OCI-LY1 (cell line): ENCODE results near the gene ZCCHC14.
"Not testable (repeated sequence)": the region's sequence is repeated elsewhere in the genome, so short reads cannot be mapped to it uniquely, and the experiment has no call there.

Source experiments
- H2AFZ ChIP-seq: fragments of 200-600 bp; sonication (generic), shearing (Covaris generic); 2 replicates; pipeline ENCODE4 v1.6.0; 2014; ENCODE audit warnings: antibody characterized with exemption, mild to moderate bottlenecking, low read length
- H3F3A ChIP-seq: fragments of 200-600 bp; sonication (generic), shearing (Covaris generic); 2 replicates; pipeline ENCODE4 v1.6.0; 2014; ENCODE audit warnings: mild to moderate bottlenecking, antibody characterized with exemption, low read length, moderate library complexity; ENCODE audit not compliant: insufficient read depth
- H3K27ac ChIP-seq: fragments of 200-600 bp; sonication (generic); 2 replicates; pipeline ENCODE4 v1.5.1; 2014; ENCODE audit warnings: low read length, mixed run types, mild to moderate bottlenecking, low read depth; ENCODE audit not compliant: poor library complexity, severe bottlenecking
- H3K27me3 ChIP-seq: fragments of 200-600 bp; sonication (generic); 2 replicates; pipeline ENCODE4 v1.6.0; 2014; ENCODE audit warnings: antibody characterized with exemption, mild to moderate bottlenecking, low read length, moderate library complexity; ENCODE audit not compliant: insufficient read depth
- H3K36me3 ChIP-seq: fragments of 200-600 bp; sonication (generic); 2 replicates; pipeline ENCODE4 v1.6.1; 2014; ENCODE audit warnings: mild to moderate bottlenecking, antibody characterized with exemption, low read length, moderate library complexity, mixed read lengths; ENCODE audit not compliant: insufficient read depth
- H3K4me1 ChIP-seq: fragments of 200-600 bp; sonication (generic); 2 replicates; pipeline ENCODE4 v1.5.1; 2014; ENCODE audit warnings: mild to moderate bottlenecking, low read length, moderate library complexity; ENCODE audit not compliant: insufficient read depth, severe bottlenecking
- H3K4me2 ChIP-seq: fragments of 200-600 bp; sonication (generic), shearing (Covaris generic); 2 replicates; pipeline ENCODE4 v1.6.1; 2014; ENCODE audit warnings: low read length
- H3K4me3 ChIP-seq: fragments of 200-600 bp; sonication (generic); 2 replicates; pipeline ENCODE4 v1.5.1; 2014; ENCODE audit warnings: low read length, low read depth, mild to moderate bottlenecking, mixed read lengths; ENCODE audit not compliant: poor library complexity, severe bottlenecking
- H3K79me2 ChIP-seq: fragments of 200-600 bp; shearing (Covaris generic); 2 replicates; pipeline ENCODE4 v1.6.1; 2016; ENCODE audit warnings: mixed run types, low read length, mixed read lengths; ENCODE audit not compliant: insufficient read depth
- H3K9ac ChIP-seq: fragments of 200-600 bp; sonication (generic), shearing (Covaris generic); 2 replicates; pipeline ENCODE4 v1.6.1; 2014; ENCODE audit warnings: mild to moderate bottlenecking, low read length, mixed read lengths
- H3K9me2 ChIP-seq: fragments of 200-600 bp; sonication (generic), shearing (Covaris generic); 2 replicates; pipeline ENCODE4 v1.6.1; 2014; ENCODE audit warnings: low read depth, mild to moderate bottlenecking, low read length, mixed read lengths
- H3K9me3 ChIP-seq: fragments of 200-600 bp; shearing (Covaris generic); 2 replicates; pipeline ENCODE4 v1.6.1; 2014; ENCODE audit warnings: low read length, mixed read lengths
- H4K20me1 ChIP-seq: fragments of 200-600 bp; sonication (generic), shearing (Covaris generic); 2 replicates; pipeline ENCODE4 v1.6.0; 2016; ENCODE audit warnings: mild to moderate bottlenecking, low read length; ENCODE audit not compliant: insufficient read depth
- EZH2 ChIP-seq: fragments of 200-600 bp; sonication (generic), shearing (Covaris generic); IDR thresholded peaks from 2 replicates; pipeline ENCODE4 v1.8.0; 2017; ENCODE audit warnings: borderline replicate concordance, mixed run types, mild to moderate bottlenecking, antibody characterized with exemption, low read length, moderate library complexity, mixed read lengths
- TF ChIP-seq, protein P1 (sequence below): fragments of 200-600 bp; sonication (generic), shearing (Covaris generic); IDR thresholded peaks from 2 replicates; pipeline ENCODE4 v1.5.1; 2017; ENCODE audit warnings: mild to moderate bottlenecking, antibody characterized with exemption, low read length, moderate library complexity, mixed read lengths

Gene ZCCHC14

DNA sequence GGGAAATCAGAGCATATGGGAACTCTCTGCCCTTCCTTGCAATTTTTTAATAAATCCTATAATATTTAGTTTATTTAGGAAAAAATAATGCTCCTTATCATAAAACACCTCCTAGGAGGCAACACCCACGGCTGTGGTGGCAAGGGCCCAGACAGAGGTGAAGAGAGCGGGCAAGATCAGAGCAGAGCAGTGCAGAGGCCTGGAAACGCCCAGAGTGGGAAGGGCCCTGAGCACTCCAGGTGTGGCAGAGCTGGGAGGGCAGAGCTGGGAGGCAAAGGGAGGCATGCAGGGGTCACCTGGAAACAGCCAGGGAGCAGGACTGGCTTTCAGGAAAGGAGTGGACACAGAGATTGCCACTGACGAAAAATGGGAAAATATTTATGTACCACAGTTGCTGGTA lies 126.5 kb downstream of the ZCCHC14 start:
- Histone ChIP-seq H3K9me3 (no peaks in the 10 kb centered on the region), H3K27me3 (no peaks in the 10 kb centered on the region), H3K4me3 (no peak overlapping the region), H3K9ac (no peak overlapping the region), H3K4me1 (peaks cover 10% of the 10 kb centered on the region), H3K79me2 (peaks cover 17% of the 10 kb centered on the region; the same call in 1 of the 2 replicates), H3F3A (no peaks in the 10 kb centered on the region), H4K20me1 (no peaks in the 10 kb centered on the region), H2AFZ (no peak overlapping the region), H3K9me2 (no peaks in the 10 kb centered on the region), H3K27ac (no peak overlapping the region), H3K4me2 (no peak overlapping the region), H3K36me3 (peaks cover 7% of the 10 kb centered on the region)
- TF ChIP-seq, protein P1, sequence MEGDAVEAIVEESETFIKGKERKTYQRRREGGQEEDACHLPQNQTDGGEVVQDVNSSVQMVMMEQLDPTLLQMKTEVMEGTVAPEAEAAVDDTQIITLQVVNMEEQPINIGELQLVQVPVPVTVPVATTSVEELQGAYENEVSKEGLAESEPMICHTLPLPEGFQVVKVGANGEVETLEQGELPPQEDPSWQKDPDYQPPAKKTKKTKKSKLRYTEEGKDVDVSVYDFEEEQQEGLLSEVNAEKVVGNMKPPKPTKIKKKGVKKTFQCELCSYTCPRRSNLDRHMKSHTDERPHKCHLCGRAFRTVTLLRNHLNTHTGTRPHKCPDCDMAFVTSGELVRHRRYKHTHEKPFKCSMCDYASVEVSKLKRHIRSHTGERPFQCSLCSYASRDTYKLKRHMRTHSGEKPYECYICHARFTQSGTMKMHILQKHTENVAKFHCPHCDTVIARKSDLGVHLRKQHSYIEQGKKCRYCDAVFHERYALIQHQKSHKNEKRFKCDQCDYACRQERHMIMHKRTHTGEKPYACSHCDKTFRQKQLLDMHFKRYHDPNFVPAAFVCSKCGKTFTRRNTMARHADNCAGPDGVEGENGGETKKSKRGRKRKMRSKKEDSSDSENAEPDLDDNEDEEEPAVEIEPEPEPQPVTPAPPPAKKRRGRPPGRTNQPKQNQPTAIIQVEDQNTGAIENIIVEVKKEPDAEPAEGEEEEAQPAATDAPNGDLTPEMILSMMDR: no peak
- TF ChIP-seq EZH2: no peak

DNA sequence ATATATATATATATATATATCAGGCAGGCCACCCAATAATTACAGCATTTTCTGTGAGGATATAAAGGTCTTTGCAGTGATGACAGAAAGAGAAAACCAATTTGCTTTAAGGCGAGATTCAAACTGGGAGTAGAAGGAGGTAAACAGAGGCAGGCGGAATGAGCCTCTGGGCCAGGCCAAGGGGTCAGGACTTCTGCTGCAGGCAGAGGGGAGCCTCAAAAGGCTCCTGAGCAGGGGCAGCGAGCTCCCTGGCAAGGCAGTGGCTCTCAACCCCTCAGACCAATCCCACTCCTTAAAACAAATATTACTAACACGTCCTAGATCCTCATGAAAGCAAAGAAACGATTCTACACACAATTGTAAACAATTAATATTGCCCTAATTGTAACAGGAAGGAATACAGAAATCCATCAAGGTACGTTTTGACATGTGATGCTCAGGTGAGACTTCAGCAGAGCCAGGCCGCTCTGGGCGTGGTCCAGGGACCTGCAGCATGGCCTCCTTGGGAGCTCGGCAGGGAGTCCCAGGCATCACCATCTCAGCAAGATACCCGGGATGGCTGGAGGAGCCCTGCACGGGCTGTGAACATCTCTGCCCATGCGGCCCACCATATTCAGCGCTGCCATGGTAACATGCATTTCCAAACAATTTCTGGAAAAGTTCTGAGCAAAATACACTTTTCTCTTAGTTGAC lies 127.7 kb downstream of the ZCCHC14 start:
- no peak overlapping the region for H2AFZ ChIP-seq
- H3K27me3 ChIP-seq: no peaks in the 10 kb centered on the region
- TF ChIP-seq, protein P1: no peak
- TF ChIP-seq EZH2: no peak
- H3F3A ChIP-seq: no peaks in the 10 kb centered on the region
- H3K9ac ChIP-seq: no peak overlapping the region
- H4K20me1 ChIP-seq: no peaks in the 10 kb centered on the region
- no peak overlapping the region for H3K27ac ChIP-seq
- no peaks in the 10 kb centered on the region for H3K9me2 ChIP-seq
- peaks cover 10% of the 10 kb centered on the region for H3K4me1 ChIP-seq
- no peak overlapping the region for H3K4me2 ChIP-seq
- peaks cover 16% of the 10 kb centered on the region for H3K36me3 ChIP-seq
- H3K4me3 ChIP-seq: no peak overlapping the region
- no peaks in the 10 kb centered on the region for H3K9me3 ChIP-seq
- peaks cover 11% of the 10 kb centered on the region; the same call in 1 of the 2 replicates for H3K79me2 ChIP-seq

DNA sequence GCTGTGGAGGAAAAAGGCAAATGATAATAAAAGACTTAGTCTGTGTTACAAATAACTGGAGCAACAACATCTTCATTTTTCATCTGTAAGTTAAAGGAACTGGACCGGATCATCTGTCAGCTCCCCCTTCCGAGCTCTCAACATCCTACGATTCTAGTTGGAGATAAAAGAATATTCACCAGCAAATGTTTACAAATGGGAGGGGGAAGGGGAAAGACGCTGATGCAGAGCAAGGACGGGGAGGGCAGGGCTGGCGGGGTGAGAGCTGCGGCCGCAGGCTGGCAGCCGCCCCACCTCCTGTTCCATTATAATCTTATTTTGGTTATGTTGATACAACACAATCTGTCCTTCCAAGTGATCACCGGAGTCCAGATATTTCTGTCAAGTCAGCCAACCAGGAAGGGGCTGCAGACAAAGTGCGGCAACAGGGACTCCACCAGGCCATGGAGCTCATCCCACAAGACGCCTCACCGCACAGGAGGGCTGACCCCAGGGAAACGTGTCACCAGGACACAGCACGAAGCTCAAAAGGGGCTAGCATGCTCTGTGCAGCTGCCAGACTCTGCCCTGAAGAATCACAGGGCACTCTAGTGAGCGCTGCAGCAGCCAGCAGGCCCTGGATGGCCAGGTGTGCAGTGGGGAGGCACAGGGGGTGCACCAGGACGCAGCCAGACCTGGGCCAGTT lies 128.9 kb downstream of the ZCCHC14 start:
- H3K79me2 ChIP-seq: peaks cover 5% of the 10 kb centered on the region; the same call in 1 of the 2 replicates

DNA sequence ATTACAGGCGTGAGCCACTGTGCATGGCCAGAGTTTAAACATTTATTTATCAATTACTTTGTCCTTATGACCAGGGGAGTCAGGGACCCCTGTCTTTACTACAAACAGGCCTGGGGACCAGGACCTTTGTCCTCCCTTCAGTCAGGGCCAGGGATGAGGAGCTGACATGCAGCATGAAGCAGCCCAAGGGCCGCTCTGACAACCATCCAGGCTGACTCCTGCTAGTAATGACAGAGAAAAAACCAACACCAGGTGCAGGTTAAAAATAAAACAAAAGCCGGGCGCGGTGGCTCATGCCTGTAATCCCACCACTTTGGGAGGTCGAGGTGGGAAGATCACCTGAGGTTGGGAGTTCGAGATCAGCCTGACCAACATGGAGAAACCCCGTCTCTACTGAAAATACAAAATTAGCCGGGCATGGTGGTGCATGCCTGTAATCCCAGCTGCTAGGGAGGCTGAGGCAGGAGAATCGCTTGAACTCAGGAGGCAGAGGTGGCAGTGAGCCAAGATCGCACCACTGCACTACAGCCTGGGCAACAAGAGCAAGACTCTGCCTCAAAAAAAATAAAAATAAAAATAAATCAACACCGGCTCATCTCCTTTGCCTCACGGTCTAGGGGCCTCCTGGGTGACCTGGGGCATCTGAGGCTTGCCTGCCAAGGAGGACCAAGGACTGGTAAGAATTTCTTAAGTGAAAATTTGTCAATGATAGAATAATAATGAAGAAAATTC lies 129.8 kb downstream of the ZCCHC14 start:
- not testable (repeated sequence) for H3K27ac ChIP-seq, H3K4me3 ChIP-seq, H2AFZ ChIP-seq, H4K20me1 ChIP-seq, H3K9me2 ChIP-seq, H3F3A ChIP-seq, H3K4me2 ChIP-seq, H3K9ac ChIP-seq, H3K79me2 ChIP-seq, H3K27me3 ChIP-seq, H3K9me3 ChIP-seq, H3K4me1 ChIP-seq
- H3K36me3 ChIP-seq: peaks cover 38% of the 10 kb centered on the region

More for the DNA sequence above, 128.9 kb downstream of the ZCCHC14 start:
- Histone ChIP-seq H4K20me1 (no peaks in the 10 kb centered on the region), H3K4me3 (no peak overlapping the region), H3K4me1 (peaks cover 4% of the 10 kb centered on the region), H3K4me2 (no peak overlapping the region), H3K27me3 (no peaks in the 10 kb centered on the region), H3K9me2 (no peaks in the 10 kb centered on the region), H3K27ac (no peak overlapping the region), H3K9me3 (no peaks in the 10 kb centered on the region), H3K36me3 (peaks cover 29% of the 10 kb centered on the region), H3K9ac (no peak overlapping the region), H3F3A (no peaks in the 10 kb centered on the region), H2AFZ (no peak overlapping the region)
- TF ChIP-seq EZH2: no peak
- TF ChIP-seq, protein P1: no peak
